ENCODE results near the gene ARHGAP12.

ARHGAP12 gene

DNA sequence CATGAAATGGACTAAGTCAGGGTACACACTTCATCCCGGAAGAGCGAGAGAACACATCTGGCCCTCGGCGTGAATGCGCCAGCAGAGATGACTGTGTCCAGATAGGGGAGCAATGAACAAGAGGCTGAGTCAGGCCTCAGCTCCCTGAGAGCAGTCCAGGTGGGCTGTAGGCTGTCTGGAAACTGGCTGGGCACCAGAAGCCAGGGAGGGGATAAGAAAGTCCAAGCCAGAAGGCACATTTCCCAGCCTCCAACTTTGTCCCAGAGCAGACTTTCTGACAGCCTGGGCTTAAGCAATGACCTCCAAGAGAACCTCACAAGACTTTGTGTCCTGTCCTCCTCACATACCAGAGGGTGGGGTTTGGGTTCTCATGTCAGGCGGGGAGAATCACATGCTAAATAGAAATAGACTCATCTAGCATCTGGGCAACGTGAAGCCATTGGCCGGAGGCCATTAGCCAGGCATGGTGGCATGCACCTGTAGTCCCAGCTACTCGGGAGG lies 157.2 kb downstream of the ARHGAP12 start:
- no peak for FAIRE-seq
- no peak for DNase-seq (ENCODE audit: low spot score)

DNA sequence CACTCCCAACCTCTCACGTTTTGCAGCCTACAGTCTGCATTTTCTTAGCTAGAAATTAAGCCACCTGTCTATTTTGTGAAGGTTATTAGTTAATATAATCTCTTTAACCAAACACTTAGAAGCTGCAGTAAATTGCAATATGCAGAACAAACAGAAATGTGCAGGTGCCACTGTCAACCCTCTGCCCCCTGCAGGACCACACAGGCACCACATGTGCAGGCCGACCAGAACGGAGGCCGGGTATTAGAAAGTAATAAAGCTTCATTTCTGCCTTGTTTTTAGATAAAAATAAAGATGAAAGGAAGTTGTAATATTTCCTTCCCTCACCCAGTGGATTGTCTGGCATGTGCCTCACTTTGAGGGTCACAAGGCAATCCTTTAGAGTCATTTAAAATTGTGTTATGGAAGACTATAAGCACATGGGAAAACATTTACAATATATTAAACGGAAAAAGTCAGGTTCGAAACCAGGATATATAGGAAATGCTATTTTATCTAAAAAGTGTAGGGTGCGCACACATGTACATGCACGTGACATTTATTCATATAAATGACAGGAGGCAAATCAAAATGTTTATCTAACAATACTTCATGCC lies 158.2 kb downstream of the ARHGAP12 start:
- no peak for DNase-seq (ENCODE audit: low spot score)
- no peak for FAIRE-seq

DNA sequence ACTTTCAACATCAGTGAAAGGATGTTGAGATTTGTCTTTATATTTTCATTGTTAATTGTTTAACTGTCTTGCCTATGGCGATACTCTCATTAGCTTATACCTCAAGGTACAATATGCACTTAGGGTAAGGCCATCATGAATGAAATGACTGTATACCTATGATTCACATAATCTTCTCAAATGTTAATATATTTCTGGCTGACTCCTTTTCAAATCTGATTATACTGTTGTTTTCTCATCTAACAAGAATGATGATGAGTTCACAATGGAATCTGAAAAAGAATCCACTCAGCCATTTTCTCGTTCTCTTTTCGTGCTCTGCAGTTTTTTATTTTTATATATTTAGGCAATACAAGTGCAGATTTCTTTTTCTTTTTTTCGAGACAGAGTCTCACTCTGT lies 159.1 kb downstream of the ARHGAP12 start:
- FAIRE-seq (peak; percentile 93), DNase-seq (ENCODE audit: low spot score) (peak; percentile 88)

DNA sequence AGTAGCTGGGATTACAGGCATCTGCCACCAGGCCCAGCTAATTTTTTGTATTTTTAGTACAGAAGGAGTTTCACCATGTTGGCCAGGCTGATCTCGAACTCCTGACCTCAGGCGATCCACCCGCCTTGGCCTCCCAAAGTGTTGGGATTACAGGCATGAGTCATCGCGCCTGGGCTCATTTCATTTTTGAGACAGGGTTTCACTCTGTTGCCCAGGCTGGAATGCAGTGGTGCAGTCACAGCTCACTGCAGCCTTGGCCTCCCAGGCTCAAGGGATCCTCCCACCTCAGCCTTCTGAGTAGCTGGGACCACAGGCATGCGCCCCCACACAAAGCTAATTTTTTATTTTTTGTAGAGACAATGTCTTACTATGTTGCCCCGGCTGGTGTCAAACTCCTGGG lies 159.7 kb downstream of the ARHGAP12 start:
- DNase-seq (ENCODE audit: low spot score) (peak; percentile 86), FAIRE-seq (peak; percentile 88)

DNA sequence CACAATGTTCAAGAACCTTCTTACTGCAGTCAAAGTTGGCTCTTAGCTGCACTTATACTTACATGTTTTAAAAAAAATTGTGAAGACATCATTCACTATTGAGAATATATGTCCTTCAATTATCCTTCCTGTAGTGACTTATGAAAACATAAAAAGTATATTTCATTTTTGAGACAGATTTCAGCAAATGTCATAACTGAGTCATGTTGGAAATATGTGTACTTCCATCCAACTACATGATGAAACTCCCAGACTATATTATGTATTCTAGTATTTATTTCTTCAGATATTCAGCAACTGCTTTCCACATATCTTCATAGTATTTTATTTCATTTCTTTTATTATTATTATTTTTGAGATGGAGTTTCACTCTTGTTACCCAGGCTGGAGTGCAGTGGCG lies 160.2 kb downstream of the ARHGAP12 start:
- FAIRE-seq: peak; percentile 23
- peak; percentile 21 for DNase-seq (ENCODE audit: low spot score)

DNA sequence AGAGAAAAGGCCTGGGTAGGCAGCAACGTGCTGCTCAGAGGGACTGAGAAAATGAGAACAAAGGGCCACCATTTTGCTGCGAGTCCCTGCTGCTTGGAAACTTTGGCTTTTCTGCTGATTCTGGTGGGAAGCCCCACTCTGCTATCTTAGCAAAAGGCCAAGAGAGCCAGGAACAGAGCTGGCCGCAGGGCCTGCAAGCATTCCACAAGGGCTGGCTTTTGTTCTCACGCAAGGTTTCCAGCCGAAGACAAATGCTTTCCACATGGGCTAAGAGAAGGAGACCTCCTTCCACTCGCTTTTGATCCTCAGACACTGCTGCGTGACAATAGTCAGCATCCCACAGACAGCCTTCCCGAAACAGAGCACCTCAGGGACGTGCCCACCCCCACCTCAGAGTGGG lies 163.1 kb downstream of the ARHGAP12 start:
- FAIRE-seq (no peak), DNase-seq (ENCODE audit: low spot score) (no peak)

DNA sequence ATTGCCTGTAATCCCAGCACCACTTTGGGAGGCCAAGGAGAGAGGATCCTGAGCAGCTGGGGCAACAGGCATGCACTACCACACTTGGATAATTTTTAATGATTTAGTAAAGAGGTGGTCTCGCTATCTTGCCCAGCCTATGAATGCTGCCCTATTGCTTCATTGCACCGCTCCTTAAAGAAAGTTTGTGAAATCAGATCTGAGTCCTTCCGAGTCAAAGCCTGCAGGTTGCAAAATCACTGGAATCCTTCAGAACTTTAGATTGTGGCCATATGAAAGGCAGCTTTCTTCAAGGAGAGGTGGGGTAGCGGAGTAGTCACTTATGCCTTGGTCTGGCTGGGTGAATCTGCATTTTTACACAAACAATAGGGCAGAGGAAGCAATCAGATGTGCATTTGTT lies 166.3 kb downstream of the ARHGAP12 start:
- FAIRE-seq (no peak), DNase-seq (ENCODE audit: low spot score) (no peak)

DNA sequence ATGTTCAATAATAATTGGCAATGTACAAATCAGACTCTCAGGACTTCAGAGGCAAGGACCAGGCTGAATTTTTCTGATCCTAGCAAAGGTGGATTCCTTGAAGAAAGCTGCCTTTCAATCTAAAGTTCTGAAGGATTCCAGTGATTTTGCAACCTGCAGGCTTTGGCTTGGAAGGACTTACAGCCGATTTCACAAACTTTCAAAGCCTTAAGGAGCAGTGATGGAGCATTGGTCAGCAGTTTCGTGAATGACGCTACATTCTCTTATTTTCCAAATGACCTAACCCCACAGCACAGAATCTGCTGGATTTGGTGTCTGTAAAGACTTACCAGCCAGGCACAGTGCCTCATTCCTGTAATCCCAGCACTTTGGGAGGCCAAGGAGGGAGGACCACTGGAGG lies 167.5 kb downstream of the ARHGAP12 start:
- FAIRE-seq (no peak), DNase-seq (ENCODE audit: low spot score) (no peak)

DNA sequence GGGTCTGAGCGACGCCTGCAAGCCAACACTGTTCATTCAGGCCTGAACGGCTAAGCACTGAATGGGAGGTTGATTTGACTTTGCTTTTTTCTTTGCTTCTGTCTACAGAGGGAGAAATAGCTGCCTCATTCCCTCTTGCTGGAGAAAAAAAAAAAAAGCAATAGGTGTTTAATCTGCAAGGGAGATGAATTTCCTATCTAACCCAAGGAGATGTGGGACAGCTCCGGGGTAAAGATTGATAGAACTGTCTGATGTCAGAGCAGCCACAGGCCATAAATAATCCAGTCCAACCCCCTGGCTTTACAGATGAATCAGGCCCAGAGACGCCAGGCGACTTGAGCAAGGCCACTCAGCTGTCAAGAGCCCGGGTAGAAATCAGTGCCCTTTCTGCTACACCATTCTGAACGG lies 168.0 kb downstream of the ARHGAP12 start:
- DNase-seq (ENCODE audit: low spot score) (peak; percentile 74), FAIRE-seq (peak; percentile 83)

DNA sequence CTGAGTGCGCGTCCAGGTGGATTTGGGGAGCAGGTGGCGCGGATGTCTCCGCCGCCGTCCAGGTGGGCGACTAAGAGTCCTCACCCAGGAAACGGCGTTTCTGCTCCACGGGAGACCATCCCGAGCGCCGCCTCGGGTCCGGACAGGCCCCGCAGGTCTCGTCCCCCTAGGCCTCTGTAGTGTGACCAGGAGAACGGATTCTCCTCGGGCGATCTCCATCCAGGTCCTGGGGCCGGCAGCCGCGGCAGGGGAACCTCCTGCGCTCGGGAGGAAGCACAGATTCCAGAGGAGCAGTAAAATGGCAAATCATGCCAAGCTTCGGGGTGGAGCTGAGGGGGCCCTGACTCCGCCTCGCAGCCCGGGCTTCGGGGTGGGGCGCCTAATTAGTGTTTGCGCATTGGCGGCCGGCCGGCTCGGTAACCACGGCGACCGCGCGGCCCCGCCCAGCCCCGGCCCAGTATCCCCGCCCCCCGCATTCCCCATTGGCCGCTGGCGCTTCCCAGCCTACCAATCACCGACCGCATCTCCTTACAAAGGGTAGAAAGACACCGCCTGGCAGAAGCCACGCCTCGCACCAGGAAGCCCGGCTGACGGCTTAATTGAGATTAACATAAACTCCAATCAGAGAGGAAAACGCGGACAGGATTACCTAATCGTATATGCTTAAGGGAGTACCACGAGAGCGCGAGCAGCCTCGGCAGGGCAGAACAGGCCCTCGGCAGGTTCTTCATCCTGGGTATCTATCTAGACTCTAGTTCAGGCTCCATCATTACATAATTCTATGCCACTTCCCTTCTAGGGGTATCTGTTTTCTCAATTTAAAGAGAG lies 168.6 kb downstream of the ARHGAP12 start:
- peak; percentile 96 for DNase-seq (ENCODE audit: low spot score)
- FAIRE-seq: peak; percentile 80

DNA sequence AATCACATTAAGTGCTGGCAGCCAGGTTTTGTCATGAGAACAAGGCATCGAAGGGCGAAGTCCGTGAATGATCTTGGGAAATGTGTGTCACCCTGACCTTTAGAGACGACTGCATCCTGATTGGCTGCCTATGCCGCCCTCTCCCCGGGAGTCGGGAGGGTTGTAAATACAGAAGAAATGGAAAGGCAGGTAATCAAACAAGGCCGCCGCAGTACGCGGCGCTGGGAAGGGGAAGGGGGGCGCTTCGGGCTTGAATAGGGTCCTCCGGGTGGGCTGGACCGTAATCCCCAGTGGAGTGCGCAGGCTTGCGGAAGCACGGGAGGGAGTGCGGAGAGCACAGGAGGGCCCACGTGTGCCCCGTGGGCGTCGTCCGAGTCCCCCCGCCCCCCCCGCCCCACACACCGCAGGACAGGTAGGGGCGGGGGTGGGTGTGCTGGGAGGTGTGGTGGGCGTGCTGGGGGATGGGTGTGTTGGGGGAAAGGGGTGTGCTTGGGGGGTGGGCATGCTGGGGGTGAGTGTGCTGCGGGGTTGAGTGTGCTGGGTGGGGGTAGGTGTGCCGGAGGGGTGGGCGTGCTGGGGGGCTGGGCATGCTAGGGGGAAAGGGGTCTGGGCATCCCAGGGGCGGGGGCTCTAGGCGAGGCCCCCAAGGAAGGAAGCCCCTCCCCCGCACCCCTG lies 169.4 kb downstream of the ARHGAP12 start:
- FAIRE-seq: peak; percentile 32
- peak; percentile 61 for DNase-seq (ENCODE audit: low spot score)

DNA sequence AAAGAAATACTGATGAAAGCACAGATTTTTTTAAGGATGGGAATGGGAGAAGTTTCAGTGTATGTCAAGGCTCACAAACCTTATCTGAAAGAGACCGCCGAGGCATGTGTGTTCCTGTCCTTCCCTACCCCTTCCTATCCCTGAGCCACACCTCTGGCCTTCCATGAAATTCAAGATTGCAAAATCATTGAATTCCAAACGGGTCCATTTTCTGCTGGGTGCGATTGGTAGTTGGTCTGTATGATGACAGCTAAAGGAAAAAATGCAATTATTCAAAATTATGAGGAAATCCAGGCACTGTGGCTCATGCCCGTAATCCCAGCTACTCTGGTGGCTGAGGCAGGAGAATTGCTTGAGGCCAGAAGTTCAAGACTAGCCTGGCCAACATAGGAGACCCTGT lies 170.1 kb downstream of the ARHGAP12 start:
- DNase-seq (ENCODE audit: low spot score) (no peak), FAIRE-seq (no peak)

DNA sequence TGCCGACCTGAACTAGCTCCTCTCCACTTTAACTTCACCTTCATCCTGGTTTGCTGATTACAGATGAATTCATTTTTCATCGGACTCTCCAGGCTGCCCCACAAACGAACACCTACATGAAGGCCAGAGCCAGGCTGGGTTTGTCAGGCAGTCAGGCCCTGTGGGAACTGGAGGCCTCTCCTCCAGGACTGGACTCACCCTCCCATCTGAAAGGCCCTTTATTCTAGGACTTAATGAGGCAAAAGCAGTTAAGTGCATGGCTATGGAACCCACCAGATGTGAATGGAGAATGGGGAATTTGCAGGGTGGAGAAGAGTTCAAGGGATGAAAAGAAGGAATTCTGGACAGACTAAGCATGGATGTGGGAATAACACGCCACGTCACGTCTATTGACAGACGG lies 170.8 kb downstream of the ARHGAP12 start:
- FAIRE-seq (no peak), DNase-seq (ENCODE audit: low spot score) (no peak)

DNA sequence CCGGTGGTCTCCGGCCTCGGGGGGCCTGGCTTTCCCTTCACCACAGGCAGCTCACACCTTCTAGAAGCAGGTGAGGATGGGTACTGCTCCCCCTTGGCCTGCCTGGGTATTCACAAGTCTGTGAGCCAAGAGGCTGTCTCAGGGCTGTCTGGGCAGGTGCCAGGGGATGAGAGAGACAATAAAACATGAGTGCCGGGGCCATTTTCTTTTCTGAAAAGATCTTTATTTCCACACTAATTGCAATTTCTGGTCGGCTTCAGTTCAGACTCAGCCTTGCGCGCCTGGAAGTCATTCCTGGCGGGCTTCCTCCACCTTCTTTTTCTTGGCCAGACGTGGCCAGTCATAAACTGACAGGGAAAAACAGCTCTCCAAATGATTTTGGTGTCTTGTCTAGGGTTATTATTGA lies 171.2 kb downstream of the ARHGAP12 start:
- FAIRE-seq (no peak), DNase-seq (ENCODE audit: low spot score) (no peak)

DNA sequence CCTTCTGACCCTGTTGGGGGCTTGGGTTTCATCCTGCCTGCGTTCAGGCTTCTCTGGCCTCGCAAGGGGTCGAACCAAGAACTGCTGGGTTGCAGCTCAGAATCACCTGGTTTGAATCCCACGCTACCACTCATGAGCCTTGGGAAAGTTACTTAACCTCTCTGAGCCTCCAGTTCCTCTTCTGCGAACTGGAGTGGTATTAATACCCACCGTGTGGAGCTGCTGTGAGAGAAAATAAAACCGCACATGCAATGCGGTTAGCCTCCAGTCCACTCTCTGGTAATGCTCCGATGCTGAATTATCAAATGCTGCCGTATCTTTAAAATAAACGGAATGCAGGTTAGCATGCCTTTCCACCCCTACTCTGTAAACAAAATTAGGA lies 171.9 kb downstream of the ARHGAP12 start:
- DNase-seq (ENCODE audit: low spot score) (no peak), FAIRE-seq (no peak)

DNA sequence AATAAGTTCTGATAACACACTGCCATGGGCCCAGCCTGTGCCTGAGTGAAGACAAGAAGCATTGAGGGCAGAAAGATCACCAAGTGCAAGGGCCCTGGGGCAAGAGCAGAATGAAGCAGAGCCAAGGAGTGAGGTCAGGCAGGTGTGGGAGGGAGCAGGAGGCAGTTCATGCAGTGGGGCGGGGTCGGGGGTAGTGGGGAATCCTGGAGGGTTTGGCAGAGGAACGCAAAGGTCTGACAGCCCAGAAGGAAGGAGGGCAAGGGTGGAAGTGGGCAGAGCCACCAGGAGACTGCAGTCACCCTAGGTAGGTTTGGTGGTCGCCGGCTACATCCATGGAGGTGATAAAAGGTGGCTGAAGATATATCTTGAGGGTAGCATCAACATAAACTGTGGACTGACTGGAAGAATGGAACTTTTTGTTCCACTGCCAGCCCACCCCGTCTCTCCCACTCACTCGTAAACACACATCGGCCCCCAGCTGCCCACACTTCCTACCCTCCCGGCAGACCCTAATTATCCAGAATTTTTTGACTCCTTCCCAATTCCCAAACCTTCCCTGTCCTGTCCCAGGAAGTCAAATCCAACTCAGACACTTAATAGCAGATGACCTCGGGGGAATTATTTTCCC lies 172.4 kb downstream of the ARHGAP12 start:
- FAIRE-seq (no peak), DNase-seq (ENCODE audit: low spot score) (no peak)
